Immature natural killer cell (primary cell): ENCODE results near the gene C1orf159. TPM values are rescaled to one million over a fixed set of nuclear protein-coding genes. Genes with fewer than 3 reads are reported as not detected.

Source experiments
- DNase-seq, 3 donors: peaks; one replicate each; pipeline ENCODE4 v3.0.0; 2022; ENCODE audit warnings: mixed read lengths in 1 of 3
- H3K27ac Mint-ChIP-seq, 6 donors: one replicate each; pipeline ENCODE4 v1.8.0; 2020; ENCODE audit warnings: mixed read lengths in 6 of 6, mild to moderate bottlenecking in 5 of 6, inconsistent platforms in 4 of 6, moderate library complexity in 3 of 6
- H3K27me3 Mint-ChIP-seq, 3 donors: one replicate each; pipeline ENCODE4 v1.8.0; 2020 to 2021; ENCODE audit warnings: low read depth in 3 of 3, mild to moderate bottlenecking in 3 of 3, mixed read lengths in 3 of 3, moderate library complexity in 3 of 3, inconsistent platforms in 1 of 3
- H3K36me3 Mint-ChIP-seq, 3 donors: one replicate each; pipeline ENCODE4 v1.8.0; 2020; ENCODE audit warnings: mixed read lengths in 3 of 3, inconsistent platforms in 2 of 3, mild to moderate bottlenecking in 2 of 3
- H3K4me1 Mint-ChIP-seq, 2 donors: one replicate each; pipeline ENCODE4 v1.8.0; 2020; ENCODE audit warnings: inconsistent platforms in 2 of 2, mild to moderate bottlenecking in 2 of 2, mixed read lengths in 2 of 2, moderate library complexity in 1 of 2
- H3K4me3 Mint-ChIP-seq, 5 donors: one replicate each; pipeline ENCODE4 v1.8.0; 2020; ENCODE audit warnings: mild to moderate bottlenecking in 5 of 5, mixed read lengths in 5 of 5, inconsistent platforms in 3 of 5, moderate library complexity in 3 of 5
- H3K9me3 Mint-ChIP-seq, 6 donors: one replicate each; pipeline ENCODE4 v1.8.0; 2020; ENCODE audit warnings: mild to moderate bottlenecking in 6 of 6, mixed read lengths in 6 of 6, inconsistent platforms in 4 of 6, moderate library complexity in 3 of 6
- polyA plus RNA-seq, 3 donors: library from polyadenylated mRNA; unstranded; fragments of 300-500 nt; fragmentation: Illumina TruSeq; gene quantifications; one replicate each; pipeline ENCODE4 v1.2.3, GENCODE V29; 2021

Gene C1orf159
- polyA plus RNA-seq, 3 donors from 2014 or later: 0.99 to 7.5 (median 4.1) TPM

DNA sequence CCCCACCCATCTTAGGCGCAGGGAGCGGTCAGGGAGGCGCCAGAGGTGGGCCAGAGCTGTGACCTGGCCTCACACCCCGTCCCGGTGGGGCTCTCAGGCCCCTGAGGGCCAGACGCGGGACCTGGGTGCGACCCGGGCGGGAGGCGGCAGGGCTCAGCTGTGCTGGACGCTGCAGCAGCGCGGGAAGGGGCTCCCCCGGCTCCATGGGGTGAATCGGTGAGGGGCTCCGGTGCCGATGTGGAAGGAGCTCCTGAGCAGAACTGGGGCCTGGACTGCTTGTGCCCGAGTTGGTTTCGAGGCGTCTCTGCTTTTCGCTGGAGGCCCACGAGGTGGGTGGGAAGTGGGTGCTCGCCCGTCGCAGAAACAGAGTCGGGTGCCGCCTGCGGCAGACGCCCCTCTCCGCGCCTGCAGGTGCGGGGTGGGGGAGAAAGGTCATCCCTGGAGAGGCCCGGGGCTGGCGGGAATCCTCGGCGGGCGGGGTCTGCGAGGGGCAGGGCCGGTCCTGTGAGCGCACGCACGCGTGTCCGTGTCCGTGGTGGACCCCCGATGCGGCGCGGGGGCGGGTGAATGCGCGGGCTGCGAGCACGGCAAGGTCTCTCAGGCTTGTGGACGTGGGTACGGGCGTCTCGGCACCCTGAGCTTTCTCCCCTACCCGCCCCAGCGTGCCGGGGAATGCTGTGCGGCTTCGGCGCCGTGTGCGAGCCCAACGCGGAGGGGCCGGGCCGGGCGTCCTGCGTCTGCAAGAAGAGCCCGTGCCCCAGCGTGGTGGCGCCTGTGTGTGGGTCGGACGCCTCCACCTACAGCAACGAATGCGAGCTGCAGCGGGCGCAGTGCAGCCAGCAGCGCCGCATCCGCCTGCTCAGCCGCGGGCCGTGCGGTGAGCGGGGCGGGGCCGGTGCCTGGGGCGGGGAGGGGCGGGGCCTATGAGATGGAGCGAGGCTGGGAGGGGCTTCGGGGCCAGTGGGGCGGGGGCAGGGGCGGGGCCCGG is 75.6 kb downstream of the C1orf159 start:
- peaks cover 4 to 6% (median 5%) of the 10 kb centered on the region in 3 donors for H3K27me3 Mint-ChIP-seq
- no peaks in the 10 kb centered on the region for H3K36me3 Mint-ChIP-seq
- peak; percentile 77 to 83 (median 81) for DNase-seq
- H3K9me3 Mint-ChIP-seq: no peaks in the 10 kb centered on the region
- H3K4me3 Mint-ChIP-seq: peak overlapping the region; percentile 62 to 83 (median 80)
- H3K4me1 Mint-ChIP-seq: peaks cover 10 to 14% of the 10 kb centered on the region in 2 donors
- no peak overlapping the region for H3K27ac Mint-ChIP-seq

DNA sequence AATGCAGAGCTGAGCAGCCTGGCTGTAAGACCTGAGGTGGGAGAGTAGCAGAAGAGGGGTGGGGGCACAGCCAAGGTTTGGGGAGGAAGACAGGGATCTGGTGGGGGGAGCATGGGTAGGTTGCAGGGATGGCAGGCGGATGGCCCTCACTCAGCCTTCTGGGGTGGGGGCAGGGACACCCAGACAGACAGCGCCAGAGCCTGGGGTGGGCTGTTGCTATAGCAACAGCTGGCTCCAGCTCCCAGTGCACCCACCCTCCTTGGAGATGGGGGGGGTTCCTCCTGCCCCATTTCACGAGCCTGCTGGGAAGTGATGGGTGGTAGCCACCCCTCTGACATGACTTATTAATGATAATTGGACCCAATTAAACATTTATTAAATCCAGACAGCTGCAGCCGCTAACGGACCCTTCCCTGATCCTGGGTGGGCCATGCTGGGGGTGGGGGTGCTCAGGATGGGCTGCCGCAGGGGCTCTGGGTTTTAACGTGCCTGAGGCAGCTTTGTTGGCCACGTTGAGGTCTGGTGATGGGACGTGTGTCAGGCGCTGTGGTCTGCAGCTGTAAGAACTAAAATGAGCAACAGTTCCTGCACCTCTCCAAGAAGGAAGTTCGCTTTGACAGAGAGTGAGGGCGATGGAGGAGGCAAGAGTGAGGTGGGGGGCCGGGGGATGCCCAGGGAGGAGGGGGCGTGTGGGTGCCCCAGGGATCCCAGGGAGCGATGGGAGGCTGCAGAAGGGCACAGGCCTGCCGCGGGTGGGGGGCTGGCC is 76.6 kb downstream of the C1orf159 start:
- Mint-ChIP-seq H3K36me3 (no peaks in the 10 kb centered on the region), H3K27me3 (peaks cover 4 to 6% (median 5%) of the 10 kb centered on the region in 3 donors), H3K9me3 (no peaks in the 10 kb centered on the region), H3K27ac (peak overlapping the region in 3 of 6 donors; percentile 39 to 72 (median 67)), H3K4me3 (peak overlapping the region; percentile 62 to 83 (median 80)), H3K4me1 (peaks cover 10 to 14% of the 10 kb centered on the region in 2 donors)
- DNase-seq: no peak

DNA sequence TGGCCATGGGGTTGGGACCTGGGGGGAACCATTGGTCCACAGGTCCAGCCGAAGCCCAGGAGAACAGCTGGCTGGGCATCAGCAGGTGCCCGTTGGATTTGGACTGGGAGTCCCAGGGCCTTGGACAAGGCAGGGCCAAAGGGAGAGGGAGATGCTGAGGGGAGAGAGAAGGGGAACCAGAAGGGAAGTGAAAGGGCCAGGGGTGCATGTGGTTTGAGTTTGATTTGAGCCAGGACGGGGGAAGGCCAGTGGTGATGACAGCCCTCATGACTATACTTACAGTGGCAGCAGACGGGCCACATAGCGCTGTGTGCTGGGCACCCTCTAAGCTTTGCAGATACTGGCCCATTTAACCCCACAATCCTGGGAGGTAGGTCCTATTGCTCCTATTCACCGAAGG is 77.2 kb downstream of the C1orf159 start:
- Mint-ChIP-seq H3K27me3 (peaks cover 4 to 6% (median 5%) of the 10 kb centered on the region in 3 donors), H3K9me3 (no peaks in the 10 kb centered on the region), H3K36me3 (no peaks in the 10 kb centered on the region), H3K27ac (no peak overlapping the region), H3K4me3 (peak overlapping the region in 1 of 5 donors; percentile 60), H3K4me1 (peaks cover 10 to 14% of the 10 kb centered on the region in 2 donors)
- DNase-seq: no peak

DNA sequence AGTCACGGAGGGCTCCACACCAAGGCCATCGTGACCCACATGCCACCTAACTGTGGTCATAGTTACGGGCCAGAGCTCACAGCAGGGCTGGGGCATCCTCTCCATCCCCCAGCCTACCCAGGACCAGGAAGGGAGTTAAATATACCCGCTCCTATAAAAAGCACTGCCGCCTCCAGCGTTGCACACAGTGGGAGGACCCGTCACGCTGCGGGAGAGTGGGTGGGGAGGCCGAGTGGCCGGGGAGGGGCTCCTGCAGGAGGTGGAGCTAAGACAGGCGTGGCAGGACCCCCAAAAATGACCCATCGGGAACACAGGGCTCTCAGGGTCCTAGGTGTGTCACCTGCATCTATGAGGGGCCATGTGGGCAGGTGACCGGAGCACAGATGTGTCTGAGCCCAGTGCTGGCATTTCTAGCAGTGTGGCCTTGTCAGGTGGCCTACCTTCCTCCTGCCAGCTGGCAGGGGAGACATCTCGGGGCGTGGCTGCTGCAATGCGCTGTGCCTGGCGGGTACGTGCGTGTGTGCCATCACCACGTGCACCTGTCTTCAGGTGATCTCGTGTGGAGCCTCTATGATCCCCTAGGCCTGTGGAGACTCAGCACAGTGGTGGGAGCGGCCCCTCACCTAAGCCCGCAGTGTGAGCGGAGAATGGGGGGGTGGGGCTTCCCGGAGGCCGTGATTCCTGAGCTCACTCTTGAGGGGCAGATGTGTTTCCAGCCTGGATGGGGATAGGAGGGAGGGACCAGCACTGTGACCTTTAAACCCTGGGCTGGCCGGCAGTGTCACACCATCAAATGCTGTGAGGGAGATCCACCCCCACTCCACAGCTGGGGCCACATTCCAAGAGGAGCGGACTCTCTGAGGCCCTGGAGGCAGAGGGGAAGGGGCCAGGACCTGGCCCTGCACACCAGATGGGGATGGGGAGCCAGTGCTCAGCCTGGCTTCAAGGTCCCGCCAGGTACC is 78.2 kb downstream of the C1orf159 start:
- Mint-ChIP-seq H3K4me1 (peaks cover 10 to 14% of the 10 kb centered on the region in 2 donors), H3K27ac (no peak overlapping the region), H3K9me3 (no peaks in the 10 kb centered on the region), H3K36me3 (no peaks in the 10 kb centered on the region), H3K27me3 (peaks cover 5 to 6% (median 5%) of the 10 kb centered on the region in 3 donors), H3K4me3 (peak overlapping the region in 1 of 5 donors; percentile 8)
- no peak for DNase-seq

- Mint-ChIP-seq H3K4me1 (peaks cover 10 to 20% of the 10 kb centered on the region in 2 donors), H3K9me3 (no peaks in the 10 kb centered on the region), H3K4me3 (peak overlapping the region in 1 of 5 donors; percentile 36), H3K36me3 (no peaks in the 10 kb centered on the region), H3K27ac (peak overlapping the region in 1 of 6 donors; percentile 34), H3K27me3 (peaks cover 8 to 15% (median 10%) of the 10 kb centered on the region in 3 donors)
- no peak for DNase-seq
These were observed 80.5 kb downstream of the C1orf159 start for GRCh38 chr1:1035291-1035943.

GRCh38 chr1:1034439-1034781 is 81.5 kb downstream of the C1orf159 start:
- Mint-ChIP-seq H3K36me3 (no peaks in the 10 kb centered on the region), H3K27me3 (peaks cover 7 to 15% (median 8%) of the 10 kb centered on the region in 3 donors), H3K27ac (no peak overlapping the region), H3K4me1 (peaks cover 4 to 15% of the 10 kb centered on the region in 2 donors), H3K4me3 (peak overlapping the region in 3 of 5 donors; percentile 40 to 70 (median 46)), H3K9me3 (no peaks in the 10 kb centered on the region)
- no peak for DNase-seq

DNA sequence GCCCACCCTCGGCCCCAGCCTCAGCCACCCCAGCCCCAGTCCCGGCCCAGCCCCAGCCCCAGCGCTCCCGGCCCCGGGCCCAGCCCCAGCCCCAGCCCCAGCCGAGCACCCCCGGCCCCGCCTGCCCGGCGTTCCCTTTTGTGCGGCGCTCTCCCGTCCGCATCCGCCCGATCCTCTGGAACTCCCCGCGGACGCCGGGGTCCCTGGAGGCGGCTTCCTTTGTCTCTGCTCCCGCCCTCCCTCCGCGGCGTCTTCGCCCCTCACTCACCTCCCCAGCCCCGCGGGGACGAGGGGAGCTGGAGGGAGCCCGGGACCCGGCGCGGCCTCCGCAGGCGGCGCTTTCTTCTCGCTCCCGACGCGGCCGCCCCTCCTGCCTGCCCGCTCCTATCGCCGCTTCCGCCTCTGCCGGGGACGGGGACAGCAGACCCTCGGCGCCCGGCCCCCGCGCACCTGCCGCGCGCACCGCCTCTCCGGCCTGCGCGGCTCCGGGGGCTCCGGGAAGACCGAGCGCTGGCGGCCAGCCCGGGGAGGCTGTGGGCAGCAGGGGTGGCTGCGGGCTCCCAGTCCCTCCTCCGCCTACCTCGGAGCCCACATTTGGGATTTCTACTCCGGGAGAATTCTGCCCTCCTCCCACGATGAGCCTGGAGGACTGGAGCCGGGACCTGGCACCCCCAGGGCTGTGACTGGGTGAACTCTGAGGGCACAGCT is 82.0 kb downstream of the C1orf159 start:
- H3K4me1 Mint-ChIP-seq: peaks cover 0 to 10% of the 10 kb centered on the region in 2 donors
- no peak overlapping the region for H3K27ac Mint-ChIP-seq
- H3K9me3 Mint-ChIP-seq: no peaks in the 10 kb centered on the region
- H3K27me3 Mint-ChIP-seq: peaks cover 6 to 15% (median 8%) of the 10 kb centered on the region in 3 donors
- H3K36me3 Mint-ChIP-seq: no peaks in the 10 kb centered on the region
- DNase-seq: no peak
- H3K4me3 Mint-ChIP-seq: peak overlapping the region in 2 of 5 donors; percentile 40 to 59

- Mint-ChIP-seq H3K9me3 (no peaks in the 10 kb centered on the region), H3K27me3 (peaks cover 3 to 9% (median 6%) of the 10 kb centered on the region in 3 donors), H3K27ac (no peak overlapping the region), H3K36me3 (no peaks in the 10 kb centered on the region), H3K4me1 (peaks cover 0 to 9% of the 10 kb centered on the region in 2 donors), H3K4me3 (peak overlapping the region; percentile 30 to 65 (median 48))
- DNase-seq: peak; percentile 77 to 78 (median 78)
These were observed 82.8 kb downstream of the C1orf159 start for GRCh38 chr1:1033009-1033587.

DNA sequence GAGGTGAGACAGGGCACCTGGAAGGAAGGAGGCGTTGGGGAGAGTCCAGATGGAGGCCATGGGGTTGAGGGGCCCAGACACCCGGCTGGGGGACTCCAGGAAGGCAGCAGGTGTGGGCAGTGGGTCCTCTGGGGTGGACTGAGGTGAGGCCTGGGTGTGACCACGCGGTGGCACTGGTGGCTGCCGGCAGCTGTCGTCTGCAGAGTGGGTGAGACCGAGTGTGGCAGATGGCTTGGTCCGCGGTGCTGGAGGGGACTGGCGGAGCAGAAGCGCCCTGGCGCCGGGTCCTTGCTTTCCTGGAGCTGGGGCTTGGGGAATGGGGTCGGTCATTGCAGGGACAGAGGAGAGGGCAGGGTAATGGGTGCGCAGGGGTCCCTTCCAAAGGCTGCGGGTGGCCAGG is 83.5 kb downstream of the C1orf159 start:
- H3K36me3 Mint-ChIP-seq: no peaks in the 10 kb centered on the region

More for the DNA sequence above, 83.5 kb downstream of the C1orf159 start:
- peak overlapping the region in 4 of 5 donors; percentile 12 to 52 (median 16) for H3K4me3 Mint-ChIP-seq
- peaks cover 0 to 9% of the 10 kb centered on the region in 2 donors for H3K4me1 Mint-ChIP-seq
- no peak for DNase-seq
- H3K27me3 Mint-ChIP-seq: peaks cover 3 to 9% (median 6%) of the 10 kb centered on the region in 3 donors
- no peak overlapping the region for H3K27ac Mint-ChIP-seq
- no peaks in the 10 kb centered on the region for H3K9me3 Mint-ChIP-seq
